HL-60 (cell line): ENCODE data around the gene KRTAP5-6.
A peak's percentile ranks its signal among the peaks of the same experiment; 100 is the strongest.

Experiments
- DNase-seq, 2 experiments: peaks; one replicate each; pipeline ENCODE4 v3.0.0-alpha.2; 2010 to 2020; ENCODE audit warnings: low read depth in 1 of 2, low spot score in 1 of 2
- H3K27ac ChIP-seq: fragments of 250-450 bp; sonication (Bioruptor Pico); replicated peaks from 2 replicates; pipeline ENCODE4 v1.5.1; 2020; ENCODE audit warnings: mild to moderate bottlenecking, moderate library complexity
- H3K27me3 ChIP-seq: fragments of 250-450 bp; sonication (Bioruptor Pico); 2 replicates; pipeline ENCODE4 v1.5.1; 2021; ENCODE audit warnings: mild to moderate bottlenecking, moderate library complexity; ENCODE audit not compliant: insufficient read depth, poor library complexity, severe bottlenecking
- H3K4me3 ChIP-seq: replicated peaks from 2 replicates; pipeline ENCODE4 v1.5.1; 2011; ENCODE audit warnings: mild to moderate bottlenecking, control low read depth, low read length; ENCODE audit not compliant: insufficient read depth
- GABPA ChIP-seq: IDR thresholded peaks from 2 replicates; pipeline ENCODE4 v1.6.1; 2012; ENCODE audit warnings: low read depth
- POLR2AphosphoS5 ChIP-seq: IDR thresholded peaks from 2 replicates; pipeline ENCODE4 v1.6.1; 2012; ENCODE audit warnings: low read depth
- SPI1 ChIP-seq: IDR thresholded peaks from 2 replicates; pipeline ENCODE4 v1.6.1; 2012; ENCODE audit warnings: low read depth, mild to moderate bottlenecking, borderline replicate concordance
- TF ChIP-seq, protein P1 (sequence below): IDR thresholded peaks from one replicate; pipeline ENCODE4 v1.5.1; 2011; ENCODE audit warnings: low read length, control low read depth, inconsistent platforms; ENCODE audit not compliant: insufficient read depth
- TF ChIP-seq, protein P2 (sequence below): IDR thresholded peaks from 2 replicates; pipeline ENCODE4 v1.6.1; 2012; ENCODE audit warnings: low read depth; ENCODE audit not compliant: insufficient replicate concordance

KRTAP5-6 gene

DNA sequence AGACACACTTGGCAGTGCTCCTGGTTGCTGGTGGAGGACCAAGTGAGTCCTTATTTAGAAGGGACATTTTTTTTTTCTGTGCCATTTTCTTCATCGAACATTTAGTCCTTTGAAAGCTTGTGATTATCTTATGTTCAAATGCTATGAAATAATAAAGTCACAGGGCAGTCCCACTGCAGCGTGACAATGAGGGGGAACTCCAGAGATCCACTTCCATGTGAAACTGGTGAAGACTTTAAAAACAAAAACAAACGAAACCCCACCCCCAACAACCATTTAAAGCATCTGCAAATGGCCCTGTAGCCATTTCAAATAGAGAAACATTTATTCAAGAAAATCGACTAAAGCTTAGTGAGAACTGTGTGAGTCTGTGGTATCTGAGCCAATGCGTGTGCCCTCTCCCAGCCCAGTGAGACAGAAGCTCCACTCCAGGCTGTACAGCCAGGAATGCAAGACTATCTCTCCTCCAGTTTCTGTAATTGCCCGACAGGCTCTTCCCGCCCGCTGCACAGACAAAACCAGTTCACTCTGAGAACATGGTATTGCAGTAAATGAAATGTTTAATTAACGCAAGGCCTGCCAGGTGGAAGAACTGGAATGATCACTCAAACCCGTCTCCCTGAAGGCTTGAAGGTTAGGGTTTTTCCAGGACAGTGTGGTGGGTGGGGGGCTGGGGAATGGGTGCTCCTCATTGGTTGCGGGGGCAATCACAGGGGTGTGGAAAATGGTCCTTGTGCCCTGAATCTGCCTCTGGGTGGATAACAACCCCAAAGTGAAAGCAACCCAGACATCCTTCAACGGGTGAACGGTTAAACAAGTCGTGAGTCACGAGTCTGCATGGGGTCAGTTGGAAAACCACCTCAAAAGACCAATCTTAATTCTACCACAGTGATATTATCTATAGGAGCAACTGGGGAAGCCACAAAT, 8.4 kb downstream of the KRTAP5-6 start:
- no peak for TF ChIP-seq SPI1
- no peak for TF ChIP-seq GABPA
- TF ChIP-seq, protein P1, sequence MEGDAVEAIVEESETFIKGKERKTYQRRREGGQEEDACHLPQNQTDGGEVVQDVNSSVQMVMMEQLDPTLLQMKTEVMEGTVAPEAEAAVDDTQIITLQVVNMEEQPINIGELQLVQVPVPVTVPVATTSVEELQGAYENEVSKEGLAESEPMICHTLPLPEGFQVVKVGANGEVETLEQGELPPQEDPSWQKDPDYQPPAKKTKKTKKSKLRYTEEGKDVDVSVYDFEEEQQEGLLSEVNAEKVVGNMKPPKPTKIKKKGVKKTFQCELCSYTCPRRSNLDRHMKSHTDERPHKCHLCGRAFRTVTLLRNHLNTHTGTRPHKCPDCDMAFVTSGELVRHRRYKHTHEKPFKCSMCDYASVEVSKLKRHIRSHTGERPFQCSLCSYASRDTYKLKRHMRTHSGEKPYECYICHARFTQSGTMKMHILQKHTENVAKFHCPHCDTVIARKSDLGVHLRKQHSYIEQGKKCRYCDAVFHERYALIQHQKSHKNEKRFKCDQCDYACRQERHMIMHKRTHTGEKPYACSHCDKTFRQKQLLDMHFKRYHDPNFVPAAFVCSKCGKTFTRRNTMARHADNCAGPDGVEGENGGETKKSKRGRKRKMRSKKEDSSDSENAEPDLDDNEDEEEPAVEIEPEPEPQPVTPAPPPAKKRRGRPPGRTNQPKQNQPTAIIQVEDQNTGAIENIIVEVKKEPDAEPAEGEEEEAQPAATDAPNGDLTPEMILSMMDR = no peak
- no peak for TF ChIP-seq POLR2AphosphoS5
- TF ChIP-seq, protein P2, sequence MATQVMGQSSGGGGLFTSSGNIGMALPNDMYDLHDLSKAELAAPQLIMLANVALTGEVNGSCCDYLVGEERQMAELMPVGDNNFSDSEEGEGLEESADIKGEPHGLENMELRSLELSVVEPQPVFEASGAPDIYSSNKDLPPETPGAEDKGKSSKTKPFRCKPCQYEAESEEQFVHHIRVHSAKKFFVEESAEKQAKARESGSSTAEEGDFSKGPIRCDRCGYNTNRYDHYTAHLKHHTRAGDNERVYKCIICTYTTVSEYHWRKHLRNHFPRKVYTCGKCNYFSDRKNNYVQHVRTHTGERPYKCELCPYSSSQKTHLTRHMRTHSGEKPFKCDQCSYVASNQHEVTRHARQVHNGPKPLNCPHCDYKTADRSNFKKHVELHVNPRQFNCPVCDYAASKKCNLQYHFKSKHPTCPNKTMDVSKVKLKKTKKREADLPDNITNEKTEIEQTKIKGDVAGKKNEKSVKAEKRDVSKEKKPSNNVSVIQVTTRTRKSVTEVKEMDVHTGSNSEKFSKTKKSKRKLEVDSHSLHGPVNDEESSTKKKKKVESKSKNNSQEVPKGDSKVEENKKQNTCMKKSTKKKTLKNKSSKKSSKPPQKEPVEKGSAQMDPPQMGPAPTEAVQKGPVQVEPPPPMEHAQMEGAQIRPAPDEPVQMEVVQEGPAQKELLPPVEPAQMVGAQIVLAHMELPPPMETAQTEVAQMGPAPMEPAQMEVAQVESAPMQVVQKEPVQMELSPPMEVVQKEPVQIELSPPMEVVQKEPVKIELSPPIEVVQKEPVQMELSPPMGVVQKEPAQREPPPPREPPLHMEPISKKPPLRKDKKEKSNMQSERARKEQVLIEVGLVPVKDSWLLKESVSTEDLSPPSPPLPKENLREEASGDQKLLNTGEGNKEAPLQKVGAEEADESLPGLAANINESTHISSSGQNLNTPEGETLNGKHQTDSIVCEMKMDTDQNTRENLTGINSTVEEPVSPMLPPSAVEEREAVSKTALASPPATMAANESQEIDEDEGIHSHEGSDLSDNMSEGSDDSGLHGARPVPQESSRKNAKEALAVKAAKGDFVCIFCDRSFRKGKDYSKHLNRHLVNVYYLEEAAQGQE = no peak
- no peak overlapping the region for H3K4me3 ChIP-seq
- H3K27me3 ChIP-seq = no peaks in the 10 kb centered on the region
- no peak for DNase-seq
- H3K27ac ChIP-seq = no peak overlapping the region

- DNase-seq = peak; percentile 33 to 63
- Histone ChIP-seq H3K27ac (no peak overlapping the region), H3K4me3 (no peak overlapping the region), H3K27me3 (no peaks in the 10 kb centered on the region)
- TF ChIP-seq GABPA (no peak), POLR2AphosphoS5 (no peak)
- TF ChIP-seq, protein P1 = peak; percentile 69
Observed at GRCh38 chr11:1706634-1707400, 9.8 kb downstream of the KRTAP5-6 start.

DNA sequence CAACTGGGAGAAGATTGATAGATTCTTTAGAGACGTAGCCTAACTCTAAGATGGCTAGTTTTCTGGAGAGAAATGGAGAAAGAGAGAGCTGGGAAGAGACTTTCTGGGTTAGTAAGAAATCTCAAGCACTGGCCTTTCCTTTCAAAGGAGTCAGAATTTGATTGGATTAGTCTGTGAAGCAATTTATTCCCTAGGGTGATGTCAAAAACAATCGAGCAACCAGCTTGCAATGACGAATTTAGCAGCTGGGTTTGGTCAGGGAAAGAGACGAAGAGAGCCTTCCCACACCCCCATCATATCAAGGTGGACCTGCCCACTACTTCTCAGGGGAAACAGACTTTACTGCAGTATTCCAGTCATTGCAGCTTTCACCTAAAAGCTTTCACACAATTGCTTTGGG, 10.8 kb downstream of the KRTAP5-6 start:
- Histone ChIP-seq H3K27me3 (no peaks in the 10 kb centered on the region), H3K4me3 (no peak overlapping the region), H3K27ac (no peak overlapping the region)
- TF ChIP-seq SPI1 = no peak
- TF ChIP-seq GABPA = no peak
- TF ChIP-seq POLR2AphosphoS5 = no peak
- no peak for DNase-seq

DNA sequence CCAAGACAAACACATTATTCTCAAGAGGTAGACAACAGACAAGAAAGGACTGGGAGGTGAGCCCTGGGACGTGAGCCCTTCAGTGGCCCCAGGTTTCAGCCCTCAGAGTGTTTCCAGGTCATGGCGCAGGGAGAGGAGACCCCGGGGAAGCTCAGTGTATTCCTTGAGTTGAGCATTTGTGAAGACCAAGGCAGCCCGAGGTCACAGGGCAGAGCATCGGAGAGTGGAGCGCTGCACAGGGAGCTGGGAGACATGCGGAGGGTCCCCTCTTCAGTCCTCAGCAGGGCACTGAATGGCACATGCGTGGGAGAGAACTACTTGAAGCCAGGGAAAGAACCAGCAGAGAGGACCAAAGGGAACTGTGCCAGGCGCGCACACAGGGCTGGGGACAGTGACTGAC, 11.7 kb downstream of the KRTAP5-6 start:
- no peaks in the 10 kb centered on the region for H3K27me3 ChIP-seq
- H3K27ac ChIP-seq = no peak overlapping the region
- DNase-seq = no peak
- H3K4me3 ChIP-seq = no peak overlapping the region
- TF ChIP-seq POLR2AphosphoS5 (no peak), SPI1 (no peak)
- TF ChIP-seq, protein P2 = no peak
- TF ChIP-seq, protein P1 = no peak
